Left lung (tissue), 10 donors: ENCODE results near the gene ERCC5. TPM values are rescaled to one million over a fixed set of nuclear protein-coding genes. Genes with fewer than 3 reads are reported as not detected.
A peak's percentile ranks its signal among the peaks of the same experiment; 100 is the strongest.

ENCODE experiments used
- ATAC-seq: fragments of 200-7000 bp; cut with Tn5 transposase; one replicate; pipeline ENCODE4 v1.9.1; 2020; ENCODE audit warnings: moderate library complexity
- DNase-seq, 4 donors: peaks; one replicate each; pipeline ENCODE4 v3.0.0-alpha.2; 2013 to 2020
- H3K27ac ChIP-seq, 2 donors: fragments of 200-600 bp; sonication (generic) in 1 of 2; one replicate each; pipeline versions ENCODE4 v1.5.0 to v1.8.0; 2020 to 2021
- H3K27me3 ChIP-seq, 2 donors: fragments of 200-600 bp; sonication (generic) in 1 of 2; one replicate each; pipeline versions ENCODE4 v1.5.0 to v1.8.0; 2020 to 2021
- H3K36me3 ChIP-seq, 2 donors: fragments of 200-600 bp; sonication (generic) in 1 of 2; one replicate each; pipeline versions ENCODE4 v1.5.0 to v1.8.0; 2020 to 2021
- H3K4me1 ChIP-seq, 2 donors: fragments of 200-600 bp; one replicate each; pipeline ENCODE4 v1.8.0; 2021
- H3K4me3 ChIP-seq, 2 donors: fragments of 200-600 bp; sonication (generic) in 1 of 2; one replicate each; pipeline versions ENCODE4 v1.5.0 to v1.8.0; 2020 to 2021; ENCODE audit warnings: mild to moderate bottlenecking in 1 of 2
- H3K9me3 ChIP-seq, 2 donors: fragments of 200-600 bp; sonication (generic) in 1 of 2; one replicate each; pipeline versions ENCODE4 v1.5.0 to v1.8.0; 2020 to 2021
- CTCF ChIP-seq, 2 donors: fragments of 200-600 bp; sonication (generic) in 1 of 2; IDR thresholded peaks; one replicate each; pipeline versions ENCODE4 v1.5.0 to v1.8.0; 2021; ENCODE audit warnings: antibody characterized with exemption in 2 of 2
- intact Hi-C, 2 donors: fragments of 100-400 bp; cut with DNase I; formaldehyde crosslinking; loops; one replicate each; pipeline versions ENCODE4 v1.11.2 to v1.14.2; 2022
- polyA plus RNA-seq, 6 donors: library from polyadenylated mRNA; unstranded; fragments of 120-200 nt; gene quantifications; one replicate each; pipeline ENCODE4 v1.2.1, GENCODE V29; 2013; ENCODE audit not compliant: insufficient read length in 6 of 6
- total RNA-seq, 2 donors: library from RNA; stranded (reverse); fragmentation: NEBNext Ultra II Directional; extraction: Animal tissue kit (Norgen Biotek cat#: 25700); gene quantifications; one replicate each; pipeline ENCODE4 v1.2.1, GENCODE V29; 2021
- donor health status: DM: no; HTN: yes; CAD: no.
- donor health status: DM: no; HTN: no; CAD: no.

ERCC5 gene
- total and polyA plus RNA-seq, 8 donors: 37.6 to 95.8 (median 77.4) TPM

GRCh38 chr13:102825400-102825799 lies 20.4 kb upstream of the ERCC5 start:
- H3K4me3 ChIP-seq: no peak overlapping the region
- no peak for TF ChIP-seq CTCF (IDR thresholded peaks at IDR 0.05)
- H3K4me1 ChIP-seq: peaks cover 0 to 4% of the 10 kb centered on the region in 2 donors
- no peaks in the 10 kb centered on the region for H3K9me3 ChIP-seq
- ATAC-seq: no peak
- H3K27ac ChIP-seq: no peak overlapping the region
- peaks cover 0 to 46% of the 10 kb centered on the region in 2 donors for H3K36me3 ChIP-seq
- no peak for DNase-seq
- intact Hi-C loops: no loop called here
- H3K27me3 ChIP-seq: no peaks in the 10 kb centered on the region

GRCh38 chr13:102825921-102826706 lies 19.7 kb upstream of the ERCC5 start:
- Histone ChIP-seq H3K27ac (no peak overlapping the region), H3K4me3 (no peak overlapping the region), H3K9me3 (no peaks in the 10 kb centered on the region), H3K36me3 (peaks cover 0 to 42% of the 10 kb centered on the region in 2 donors), H3K4me1 (peaks cover 0 to 4% of the 10 kb centered on the region in 2 donors), H3K27me3 (no peaks in the 10 kb centered on the region)
- intact Hi-C loops: no loop called here
- DNase-seq (no peak), ATAC-seq (peak; percentile 45)
- no peak for TF ChIP-seq CTCF (IDR thresholded peaks at IDR 0.05)

GRCh38 chr13:102830646-102831045 lies 15.2 kb upstream of the ERCC5 start:
- Histone ChIP-seq H3K27ac (no peak overlapping the region), H3K27me3 (no peaks in the 10 kb centered on the region), H3K9me3 (no peaks in the 10 kb centered on the region), H3K4me3 (no peak overlapping the region), H3K36me3 (peaks cover 0 to 30% of the 10 kb centered on the region in 2 donors), H3K4me1 (peaks cover 0 to 4% of the 10 kb centered on the region in 2 donors)
- DNase-seq (no peak), ATAC-seq (peak; percentile 63)
- no peak for TF ChIP-seq CTCF (IDR thresholded peaks at IDR 0.05)
- intact Hi-C loops: no loop called here

- DNase-seq (no peak), ATAC-seq (no peak)
- Histone ChIP-seq H3K27me3 (no peaks in the 10 kb centered on the region), H3K27ac (no peak overlapping the region), H3K36me3 (peaks cover 0 to 35% of the 10 kb centered on the region in 2 donors), H3K4me1 (no peaks in the 10 kb centered on the region), H3K4me3 (no peak overlapping the region), H3K9me3 (no peaks in the 10 kb centered on the region)
- intact Hi-C loops: no loop called here
- TF ChIP-seq CTCF (IDR thresholded peaks at IDR 0.05): no peak
Measured at GRCh38 chr13:102836471-102836870, 9.4 kb upstream of the ERCC5 start.

GRCh38 chr13:102838273-102838672 lies 7.6 kb upstream of the ERCC5 start:
- H3K27ac ChIP-seq: no peak overlapping the region
- DNase-seq (no peak), ATAC-seq (no peak)
- H3K27me3 ChIP-seq: no peaks in the 10 kb centered on the region
- H3K36me3 ChIP-seq: peaks cover 0 to 35% of the 10 kb centered on the region in 2 donors
- H3K9me3 ChIP-seq: no peaks in the 10 kb centered on the region
- H3K4me1 ChIP-seq: no peaks in the 10 kb centered on the region
- intact Hi-C loops: no loop called here
- no peak overlapping the region for H3K4me3 ChIP-seq
- no peak for TF ChIP-seq CTCF (IDR thresholded peaks at IDR 0.05)
